ENCODE data around the gene PAPSS2.

The PAPSS2 gene

DNA sequence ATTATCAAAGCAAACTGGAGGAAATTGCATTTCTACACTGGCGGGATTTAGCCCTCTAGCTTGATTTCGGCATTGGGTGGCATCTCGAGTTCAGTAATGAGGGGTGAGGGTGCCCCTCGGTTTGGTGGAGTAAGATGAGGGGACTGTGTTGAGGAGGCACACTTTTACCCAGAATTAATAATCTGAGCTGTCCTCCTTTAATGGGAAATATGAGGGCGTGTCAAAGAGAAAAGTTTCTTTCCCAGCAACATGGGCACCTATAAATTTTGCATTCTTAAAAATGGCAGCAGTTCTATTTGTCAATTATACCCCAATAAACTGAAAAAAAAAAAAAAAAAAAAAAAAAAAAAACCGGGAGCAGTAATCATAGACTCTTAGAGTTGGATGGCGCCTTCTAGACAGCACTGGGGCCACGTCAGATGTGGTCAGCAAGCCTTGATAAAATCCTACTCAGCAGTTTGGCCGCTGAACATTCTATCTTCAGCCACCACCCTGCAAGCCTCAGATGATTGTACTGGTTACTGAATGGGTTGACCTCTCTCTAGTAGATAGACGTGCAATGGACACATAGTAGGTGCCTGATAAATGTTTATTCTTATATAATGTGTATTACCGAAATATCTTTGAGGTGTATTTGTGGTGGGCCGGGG, 931 bp downstream of the PAPSS2 start:
- H3K4me3 ChIP-seq: peak overlapping the region; percentile 77
- H3K9ac ChIP-seq (ENCODE audit: insufficient read length): peak overlapping the region; percentile 37
- DNase-seq (ENCODE audit: low read depth, low spot score): no peak
- H3K36me3 ChIP-seq (ENCODE audit: insufficient read depth, low read length): no peaks in the 10 kb centered on the region
- no peak for TF ChIP-seq EZH2 (IDR thresholded peaks at IDR 0.05)
- no peak for TF ChIP-seq FOXP2 (optimal IDR thresholded peaks at IDR 0.05; ENCODE audit: control extremely low read depth, extremely low read length, insufficient read depth)
- TF ChIP-seq POLR2AphosphoS5 (IDR thresholded peaks at IDR 0.05; ENCODE audit: borderline replicate concordance, low read depth, low read length): no peak
- H3K27ac ChIP-seq: no peak overlapping the region
- no peaks in the 10 kb centered on the region for H3K9me3 ChIP-seq (ENCODE audit: low read depth, low read length)

DNA sequence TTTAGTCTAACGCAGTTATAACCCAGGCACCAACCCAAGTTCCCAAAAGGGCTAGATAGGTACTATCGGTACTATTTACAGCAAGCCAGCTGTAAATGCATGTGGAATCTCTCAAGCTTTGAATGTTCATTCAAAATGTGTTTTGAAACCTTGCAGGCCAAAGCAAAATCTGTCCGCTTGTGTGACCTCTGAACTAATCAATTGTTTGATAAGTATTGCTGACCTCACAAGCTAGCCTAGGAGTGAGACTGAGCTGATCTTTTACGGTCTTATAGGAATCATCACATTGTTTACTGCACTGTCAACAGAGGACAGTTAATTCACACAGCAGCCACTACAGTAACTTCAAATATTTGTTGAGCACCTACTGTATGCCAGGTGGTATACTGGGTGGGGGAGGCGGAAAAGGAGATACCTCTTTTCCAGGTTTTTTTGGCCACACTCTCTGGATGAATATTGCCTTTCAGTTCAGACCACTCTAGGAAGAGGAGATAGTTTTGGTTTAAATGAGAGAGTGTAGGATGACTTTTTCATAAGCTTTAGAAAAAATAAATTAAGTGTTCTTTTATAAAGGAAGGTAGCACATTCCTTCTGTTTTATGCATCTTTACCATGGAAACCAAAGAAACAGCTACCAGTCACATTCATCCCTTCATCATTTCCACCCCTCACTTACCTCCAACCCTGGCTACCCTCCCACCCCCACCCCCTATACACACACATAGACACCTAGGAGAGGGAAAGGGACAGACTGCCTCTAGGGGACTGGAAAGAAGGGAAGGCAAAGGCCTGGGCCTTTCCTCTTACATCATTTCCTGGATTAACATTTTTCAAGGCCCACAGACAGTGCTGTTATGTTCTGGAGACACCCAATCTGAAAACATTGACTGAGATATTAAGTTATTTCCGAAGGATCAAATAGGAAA, 2.4 kb downstream of the PAPSS2 start:
- Histone ChIP-seq H3K9ac (ENCODE audit: insufficient read length) (no peak overlapping the region), H3K36me3 (ENCODE audit: insufficient read depth, low read length) (no peaks in the 10 kb centered on the region), H3K4me3 (no peak overlapping the region), H3K27ac (no peak overlapping the region), H3K9me3 (ENCODE audit: low read depth, low read length) (no peaks in the 10 kb centered on the region)
- TF ChIP-seq EZH2 (IDR thresholded peaks at IDR 0.05): no peak
- no peak for TF ChIP-seq POLR2AphosphoS5 (IDR thresholded peaks at IDR 0.05; ENCODE audit: borderline replicate concordance, low read depth, low read length)
- no peak for TF ChIP-seq FOXP2 (optimal IDR thresholded peaks at IDR 0.05; ENCODE audit: control extremely low read depth, extremely low read length, insufficient read depth)
- no peak for DNase-seq (ENCODE audit: low read depth, low spot score)

DNA sequence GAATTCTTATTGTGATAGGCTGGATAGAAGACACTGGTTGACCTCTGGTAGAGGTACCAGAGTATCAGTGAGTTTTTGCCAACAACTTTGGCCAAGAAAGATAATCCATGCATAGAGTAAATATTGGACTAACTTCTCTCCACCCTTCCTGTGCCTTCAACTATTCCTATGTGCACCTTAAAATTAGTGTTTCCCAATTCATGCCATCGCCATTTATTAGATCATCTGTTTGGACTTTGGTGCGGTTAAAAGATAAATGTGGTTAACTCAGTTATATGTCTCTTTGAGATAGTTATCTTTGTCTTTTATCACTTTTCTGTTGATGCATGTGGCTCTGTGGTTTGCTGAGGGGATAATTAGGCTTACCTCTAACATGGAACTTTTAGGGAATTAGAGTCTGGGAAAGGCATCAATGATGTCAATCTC, 4.6 kb downstream of the PAPSS2 start:
- TF ChIP-seq FOXP2 (optimal IDR thresholded peaks at IDR 0.05; ENCODE audit: control extremely low read depth, extremely low read length, insufficient read depth) (no peak), POLR2AphosphoS5 (IDR thresholded peaks at IDR 0.05; ENCODE audit: borderline replicate concordance, low read depth, low read length) (no peak), EZH2 (IDR thresholded peaks at IDR 0.05) (no peak)
- Histone ChIP-seq H3K4me3 (no peak overlapping the region), H3K27ac (no peak overlapping the region), H3K36me3 (ENCODE audit: insufficient read depth, low read length) (no peaks in the 10 kb centered on the region), H3K9ac (ENCODE audit: insufficient read length) (no peak overlapping the region), H3K9me3 (ENCODE audit: low read depth, low read length) (no peaks in the 10 kb centered on the region)
- no peak for DNase-seq (ENCODE audit: low read depth, low spot score)

DNA sequence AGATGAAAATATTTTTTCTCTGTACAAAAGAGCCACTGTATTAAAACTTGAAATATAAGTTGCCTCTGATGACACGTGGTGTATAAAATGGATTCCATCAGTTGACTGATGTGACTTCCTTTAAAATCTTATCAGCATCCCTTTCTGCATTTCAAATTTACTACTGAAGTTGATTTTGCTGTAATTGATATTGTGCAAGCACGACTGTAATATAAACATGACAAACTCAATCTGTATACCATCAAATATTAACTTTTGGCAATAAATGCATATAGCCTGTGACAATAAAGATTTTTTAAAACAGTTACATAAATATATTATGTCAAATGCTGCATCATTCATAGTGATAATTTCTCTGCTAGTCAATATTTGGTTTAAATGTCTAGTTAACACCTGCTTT, 7.8 kb downstream of the PAPSS2 start:
- Histone ChIP-seq H3K36me3 (ENCODE audit: insufficient read depth, low read length) (no peaks in the 10 kb centered on the region), H3K9ac (ENCODE audit: insufficient read length) (no peak overlapping the region), H3K27ac (no peak overlapping the region), H3K4me3 (no peak overlapping the region), H3K9me3 (ENCODE audit: low read depth, low read length) (no peaks in the 10 kb centered on the region)
- no peak for DNase-seq (ENCODE audit: low read depth, low spot score)
- TF ChIP-seq FOXP2 (optimal IDR thresholded peaks at IDR 0.05; ENCODE audit: control extremely low read depth, extremely low read length, insufficient read depth) (no peak), POLR2AphosphoS5 (IDR thresholded peaks at IDR 0.05; ENCODE audit: borderline replicate concordance, low read depth, low read length) (no peak), EZH2 (IDR thresholded peaks at IDR 0.05) (no peak)

DNA sequence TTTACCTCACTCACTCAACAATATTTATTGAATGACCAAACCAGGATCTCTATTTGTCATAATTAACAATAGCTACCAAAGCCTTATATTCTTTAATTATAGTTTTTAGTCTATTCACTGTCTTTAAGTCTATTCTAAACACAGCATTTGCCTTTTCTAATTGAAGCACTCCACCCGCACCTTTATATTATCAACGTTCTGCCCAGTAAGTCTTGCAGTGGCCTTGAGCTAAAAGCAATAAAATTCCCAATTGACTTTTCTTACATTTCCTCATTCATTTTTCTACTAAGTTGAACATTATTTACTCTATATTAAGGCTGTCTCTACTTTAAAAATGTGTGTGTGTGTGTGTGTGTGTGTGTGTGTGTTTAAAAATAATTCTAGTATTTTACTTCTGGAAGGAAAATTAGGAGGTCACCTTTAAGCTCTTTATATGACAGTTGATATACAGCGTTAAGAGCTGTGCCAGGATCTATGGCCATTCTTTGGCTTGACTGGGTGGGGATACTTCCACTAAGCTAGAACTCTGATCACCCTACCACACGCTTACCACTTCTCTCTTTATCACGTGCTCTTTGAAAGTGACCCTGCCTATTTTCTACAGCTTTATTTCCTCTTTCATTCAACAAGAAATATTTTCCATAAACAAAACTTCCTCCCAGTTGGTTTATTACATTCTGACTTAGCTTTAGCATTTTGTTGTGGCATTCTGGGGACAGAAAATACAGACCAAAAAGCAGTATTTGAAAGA, 8.8 kb downstream of the PAPSS2 start:
- H3K9me3 ChIP-seq (ENCODE audit: low read depth, low read length): no peaks in the 10 kb centered on the region
- no peak overlapping the region for H3K4me3 ChIP-seq
- TF ChIP-seq EZH2 (IDR thresholded peaks at IDR 0.05) (no peak), POLR2AphosphoS5 (IDR thresholded peaks at IDR 0.05; ENCODE audit: borderline replicate concordance, low read depth, low read length) (no peak), FOXP2 (optimal IDR thresholded peaks at IDR 0.05; ENCODE audit: control extremely low read depth, extremely low read length, insufficient read depth) (no peak)
- H3K27ac ChIP-seq: no peak overlapping the region
- H3K9ac ChIP-seq (ENCODE audit: insufficient read length): no peak overlapping the region
- no peak for DNase-seq (ENCODE audit: low read depth, low spot score)
- H3K36me3 ChIP-seq (ENCODE audit: insufficient read depth, low read length): no peaks in the 10 kb centered on the region

DNA sequence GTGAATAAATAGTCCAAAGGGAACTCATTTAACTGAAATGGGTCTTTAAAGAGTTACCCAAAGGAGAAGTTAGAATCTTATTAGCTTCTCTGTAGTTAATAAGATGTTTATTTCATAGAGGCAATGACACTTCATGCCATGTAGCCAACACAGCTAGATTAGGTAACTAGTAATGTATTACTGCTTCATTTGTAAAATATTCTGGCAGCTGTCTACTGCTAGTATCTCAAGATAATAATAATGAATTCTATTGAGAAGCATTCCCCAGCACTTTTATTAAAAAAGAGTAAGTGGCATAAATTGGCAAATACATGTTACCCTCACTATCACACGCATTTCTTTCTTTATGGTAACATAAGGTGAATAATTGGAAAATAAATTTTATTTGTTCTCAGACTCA, 10.1 kb downstream of the PAPSS2 start:
- H3K9me3 ChIP-seq (ENCODE audit: low read depth, low read length): no peaks in the 10 kb centered on the region
- H3K9ac ChIP-seq (ENCODE audit: insufficient read length): no peak overlapping the region
- TF ChIP-seq EZH2 (IDR thresholded peaks at IDR 0.05): no peak
- TF ChIP-seq POLR2AphosphoS5 (IDR thresholded peaks at IDR 0.05; ENCODE audit: borderline replicate concordance, low read depth, low read length): no peak
- no peak for TF ChIP-seq FOXP2 (optimal IDR thresholded peaks at IDR 0.05; ENCODE audit: control extremely low read depth, extremely low read length, insufficient read depth)
- no peak for DNase-seq (ENCODE audit: low read depth, low spot score)
- H3K4me3 ChIP-seq: no peak overlapping the region
- no peaks in the 10 kb centered on the region for H3K36me3 ChIP-seq (ENCODE audit: insufficient read depth, low read length)
- H3K27ac ChIP-seq: no peak overlapping the region

DNA sequence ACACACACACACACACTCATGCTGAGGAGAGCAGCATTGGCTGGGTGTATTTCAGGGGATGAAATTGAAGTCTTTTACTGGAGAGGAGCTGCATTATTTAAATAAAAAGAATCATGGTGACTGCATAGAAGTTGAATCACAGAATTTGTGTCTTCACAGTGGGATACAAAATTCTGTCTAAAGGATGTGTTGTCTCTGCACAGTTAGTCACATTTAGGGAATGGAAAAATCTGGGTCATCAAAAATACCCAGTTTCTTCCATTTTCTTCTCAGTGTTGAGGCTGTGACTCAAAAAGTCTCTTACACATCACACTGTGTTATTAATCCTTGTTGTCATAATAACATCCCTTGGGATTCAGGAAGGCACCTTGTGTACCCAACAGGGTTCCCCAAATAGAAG, 10.9 kb downstream of the PAPSS2 start:
- Histone ChIP-seq H3K9me3 (ENCODE audit: low read depth, low read length) (no peaks in the 10 kb centered on the region), H3K4me3 (no peak overlapping the region), H3K27ac (no peak overlapping the region; the same call in 1 of the 2 replicates), H3K9ac (ENCODE audit: insufficient read length) (no peak overlapping the region), H3K36me3 (ENCODE audit: insufficient read depth, low read length) (no peaks in the 10 kb centered on the region)
- DNase-seq (ENCODE audit: low read depth, low spot score): no peak
- no peak for TF ChIP-seq EZH2 (IDR thresholded peaks at IDR 0.05)
- no peak for TF ChIP-seq POLR2AphosphoS5 (IDR thresholded peaks at IDR 0.05; ENCODE audit: borderline replicate concordance, low read depth, low read length)
- no peak for TF ChIP-seq FOXP2 (optimal IDR thresholded peaks at IDR 0.05; ENCODE audit: control extremely low read depth, extremely low read length, insufficient read depth)

Data from SK-N-MC (cell line).